SK-N-SH (cell line): ENCODE measurements around the gene EXOC4.

Experiments
- CTCF ChIP-seq: fragments of 200-600 bp; sonication (generic); IDR thresholded peaks from 2 replicates; pipeline ENCODE4 v1.6.1; 2017; ENCODE audit warnings: antibody characterized with exemption, mild to moderate bottlenecking, moderate library complexity
- JUND ChIP-seq: IDR thresholded peaks from 2 replicates; pipeline ENCODE4 v1.4.0; 2012
- NFIC ChIP-seq: IDR thresholded peaks from 2 replicates; pipeline ENCODE4 v1.4.0; 2012; ENCODE audit warnings: borderline replicate concordance
- POLR2AphosphoS5 ChIP-seq: IDR thresholded peaks from 2 replicates; pipeline ENCODE4 v1.6.1; 2012; ENCODE audit warnings: low read depth, low read length
- RAD21 ChIP-seq: IDR thresholded peaks from 2 replicates; pipeline ENCODE4 v1.6.1; 2012; ENCODE audit warnings: mild to moderate bottlenecking, low read length
- RXRA ChIP-seq: IDR thresholded peaks from 2 replicates; pipeline ENCODE4 v1.4.0; 2012; ENCODE audit warnings: low read depth, mild to moderate bottlenecking, borderline replicate concordance
- TAF1 ChIP-seq: IDR thresholded peaks from 2 replicates; pipeline ENCODE4 v1.6.1; 2012; ENCODE audit warnings: low read depth, mild to moderate bottlenecking, low read length, moderate library complexity, borderline replicate concordance
- TCF12 ChIP-seq: IDR thresholded peaks from 2 replicates; pipeline ENCODE4 v1.4.0; 2012
- YY1 ChIP-seq: IDR thresholded peaks from 2 replicates; pipeline ENCODE4 v1.4.0; 2012; ENCODE audit warnings: low read depth, mild to moderate bottlenecking

DNA sequence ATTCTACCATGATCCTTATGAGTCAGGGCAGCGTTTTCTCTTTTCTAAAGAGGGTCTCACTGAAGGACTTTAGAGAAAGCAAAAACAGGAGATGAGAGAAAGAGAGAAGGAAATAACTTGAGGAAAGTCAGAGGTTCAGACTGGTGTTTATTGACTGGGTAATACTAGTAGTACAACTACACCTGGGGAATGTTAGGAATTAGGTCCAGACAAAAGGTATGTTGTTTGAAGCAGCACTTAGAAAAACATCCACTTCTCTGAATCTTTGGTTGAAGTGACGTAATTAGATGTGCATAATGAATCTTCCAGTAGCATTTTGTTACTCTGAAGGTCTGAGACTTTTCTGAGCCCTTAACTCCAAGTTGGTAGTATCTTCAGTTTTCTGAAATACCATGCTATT is 494.0 kb downstream of the EXOC4 start:
- TF ChIP-seq POLR2AphosphoS5, result no peak
- no peak for TF ChIP-seq CTCF
- TF ChIP-seq YY1, result no peak
- no peak for TF ChIP-seq RXRA
- no peak for TF ChIP-seq RAD21
- no peak for TF ChIP-seq NFIC
- TF ChIP-seq TCF12, result no peak
- TF ChIP-seq TAF1, result no peak
- no peak for TF ChIP-seq JUND
